ENCODE measurements around the gene RUFY3.
A peak's percentile ranks its signal among the peaks of the same experiment; 100 is the strongest.

DNA sequence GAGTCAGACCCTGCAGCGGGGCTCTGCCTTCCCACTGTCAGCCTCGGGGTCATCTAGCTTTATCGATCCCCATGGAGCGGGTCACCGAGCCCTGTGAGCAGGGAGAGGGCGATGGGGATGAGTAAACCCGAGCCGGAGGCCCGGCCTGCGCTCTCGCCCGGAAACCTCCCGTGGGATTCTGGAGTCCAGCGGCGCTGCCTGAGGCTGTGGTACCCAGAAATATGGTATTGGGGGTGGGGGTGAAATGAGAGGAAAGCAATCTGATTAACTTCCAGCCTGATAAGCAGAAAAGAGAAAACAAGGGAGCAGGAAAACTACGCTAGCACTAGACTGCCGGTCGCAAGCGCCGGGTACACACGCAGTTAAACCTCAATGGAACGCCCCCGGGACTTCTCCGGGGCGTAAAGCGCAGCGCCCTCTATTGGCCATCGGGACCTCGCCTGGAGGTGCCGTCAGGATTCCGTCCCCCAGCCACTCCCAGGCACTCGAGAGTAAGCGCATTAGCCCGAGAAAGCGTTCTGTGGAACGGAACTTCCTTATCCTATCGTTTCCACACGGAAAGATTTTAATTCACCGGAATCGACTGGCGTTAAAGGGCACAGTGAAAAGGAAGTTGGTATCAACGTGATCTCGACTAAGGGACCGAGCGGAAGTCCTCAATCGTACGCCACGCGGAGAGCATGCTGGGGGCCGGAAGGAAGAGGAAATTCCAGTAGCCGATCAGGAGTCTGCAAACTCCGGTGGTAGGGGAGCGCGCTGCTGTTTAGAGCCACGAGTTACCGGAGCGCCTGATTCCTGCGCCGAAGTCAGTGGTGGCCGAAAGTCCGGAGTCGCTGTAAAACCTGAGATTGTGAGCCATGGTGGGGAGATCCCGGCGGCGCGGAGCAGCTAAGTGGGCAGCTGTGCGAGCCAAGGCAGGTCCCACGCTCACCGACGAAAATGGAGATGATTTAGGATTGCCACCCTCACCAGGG, 33.7 kb upstream of the RUFY3 start, which contains the start of gene UTP3:
- TF ChIP-seq, protein P1, sequence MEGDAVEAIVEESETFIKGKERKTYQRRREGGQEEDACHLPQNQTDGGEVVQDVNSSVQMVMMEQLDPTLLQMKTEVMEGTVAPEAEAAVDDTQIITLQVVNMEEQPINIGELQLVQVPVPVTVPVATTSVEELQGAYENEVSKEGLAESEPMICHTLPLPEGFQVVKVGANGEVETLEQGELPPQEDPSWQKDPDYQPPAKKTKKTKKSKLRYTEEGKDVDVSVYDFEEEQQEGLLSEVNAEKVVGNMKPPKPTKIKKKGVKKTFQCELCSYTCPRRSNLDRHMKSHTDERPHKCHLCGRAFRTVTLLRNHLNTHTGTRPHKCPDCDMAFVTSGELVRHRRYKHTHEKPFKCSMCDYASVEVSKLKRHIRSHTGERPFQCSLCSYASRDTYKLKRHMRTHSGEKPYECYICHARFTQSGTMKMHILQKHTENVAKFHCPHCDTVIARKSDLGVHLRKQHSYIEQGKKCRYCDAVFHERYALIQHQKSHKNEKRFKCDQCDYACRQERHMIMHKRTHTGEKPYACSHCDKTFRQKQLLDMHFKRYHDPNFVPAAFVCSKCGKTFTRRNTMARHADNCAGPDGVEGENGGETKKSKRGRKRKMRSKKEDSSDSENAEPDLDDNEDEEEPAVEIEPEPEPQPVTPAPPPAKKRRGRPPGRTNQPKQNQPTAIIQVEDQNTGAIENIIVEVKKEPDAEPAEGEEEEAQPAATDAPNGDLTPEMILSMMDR (IDR thresholded peaks at IDR 0.05; ENCODE audit: insufficient read depth, low read length): peak; percentile 99
- TF ChIP-seq GABPA (IDR thresholded peaks at IDR 0.05; ENCODE audit: low read depth) (peak; percentile 99), POLR2AphosphoS5 (IDR thresholded peaks at IDR 0.05; ENCODE audit: low read depth) (peak; percentile 86), SPI1 (IDR thresholded peaks at IDR 0.05; ENCODE audit: borderline replicate concordance, low read depth) (peak; percentile 65; the same call in 1 of the 2 replicates)
